ENCODE results near the gene PROCA1.
A peak's percentile ranks its signal among the peaks of the same experiment; 100 is the strongest.
"Not testable (repeated sequence)": the region's sequence is repeated elsewhere in the genome, so short reads cannot be mapped to it uniquely, and the experiment has no call there.

Gene PROCA1

DNA sequence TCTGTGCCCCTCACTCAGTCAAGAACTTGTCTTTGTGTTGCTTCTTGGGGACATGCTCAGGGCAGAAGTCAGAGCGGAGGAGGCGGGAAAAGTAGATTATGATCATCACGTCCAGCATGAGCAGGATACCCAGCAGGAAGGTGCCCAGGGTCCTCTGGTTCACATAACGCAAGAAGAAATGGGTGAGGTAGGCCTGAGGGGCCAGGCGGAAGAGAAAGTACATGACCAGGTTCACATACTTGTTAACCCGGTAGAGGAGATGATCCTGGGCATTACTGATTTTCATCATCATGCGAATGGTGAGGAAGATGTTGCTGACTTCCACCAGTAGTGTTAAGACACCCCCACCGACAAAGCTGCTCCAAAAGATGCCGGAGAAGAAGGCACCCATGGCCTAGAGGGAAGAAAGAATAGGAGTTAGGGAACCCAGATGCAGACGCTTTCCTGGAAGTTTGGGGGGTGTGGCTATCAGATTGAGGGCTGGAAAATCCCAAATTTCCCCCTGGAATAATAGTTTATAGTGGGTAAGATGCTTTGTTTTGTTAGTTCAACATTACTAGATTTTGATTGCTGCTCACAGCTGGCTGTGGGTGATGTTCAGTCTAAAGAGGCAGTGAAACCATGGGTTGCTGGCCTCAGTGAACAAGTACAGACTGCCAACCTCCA lies 12.9 kb upstream of the PROCA1 start:
- no peak for DNase-seq

DNA sequence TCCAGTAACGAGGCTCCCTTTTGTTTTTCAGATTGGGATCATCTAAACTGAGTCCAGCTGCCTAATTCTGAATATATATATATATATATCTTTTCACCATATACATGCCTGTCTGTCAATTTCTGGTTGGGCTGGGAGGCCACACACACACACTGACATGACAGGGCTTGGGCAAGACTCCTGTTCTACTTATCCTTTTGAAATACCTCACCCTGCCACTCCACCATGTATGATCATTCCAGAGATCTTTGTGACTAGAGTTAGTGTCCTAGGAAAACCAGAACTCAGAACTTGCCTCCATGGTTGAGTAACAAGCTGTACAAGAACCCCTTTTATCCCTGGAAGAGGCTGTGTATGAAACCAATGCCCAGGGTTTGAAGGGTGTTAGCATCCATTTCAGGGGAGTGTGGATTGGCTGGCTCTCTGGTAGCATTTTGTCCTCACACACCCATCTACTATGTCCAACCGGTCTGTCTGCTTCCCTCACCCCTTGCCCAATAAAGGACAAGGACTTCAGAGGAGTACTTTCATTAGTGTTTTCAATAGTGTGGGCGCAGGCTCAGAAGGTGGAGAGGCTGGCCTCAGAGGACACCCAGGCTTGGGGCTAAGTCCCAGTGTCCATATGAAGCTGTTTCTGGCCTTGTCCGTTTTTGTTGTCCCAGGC lies 12.3 kb upstream of the PROCA1 start:
- not testable (repeated sequence) for DNase-seq

DNA sequence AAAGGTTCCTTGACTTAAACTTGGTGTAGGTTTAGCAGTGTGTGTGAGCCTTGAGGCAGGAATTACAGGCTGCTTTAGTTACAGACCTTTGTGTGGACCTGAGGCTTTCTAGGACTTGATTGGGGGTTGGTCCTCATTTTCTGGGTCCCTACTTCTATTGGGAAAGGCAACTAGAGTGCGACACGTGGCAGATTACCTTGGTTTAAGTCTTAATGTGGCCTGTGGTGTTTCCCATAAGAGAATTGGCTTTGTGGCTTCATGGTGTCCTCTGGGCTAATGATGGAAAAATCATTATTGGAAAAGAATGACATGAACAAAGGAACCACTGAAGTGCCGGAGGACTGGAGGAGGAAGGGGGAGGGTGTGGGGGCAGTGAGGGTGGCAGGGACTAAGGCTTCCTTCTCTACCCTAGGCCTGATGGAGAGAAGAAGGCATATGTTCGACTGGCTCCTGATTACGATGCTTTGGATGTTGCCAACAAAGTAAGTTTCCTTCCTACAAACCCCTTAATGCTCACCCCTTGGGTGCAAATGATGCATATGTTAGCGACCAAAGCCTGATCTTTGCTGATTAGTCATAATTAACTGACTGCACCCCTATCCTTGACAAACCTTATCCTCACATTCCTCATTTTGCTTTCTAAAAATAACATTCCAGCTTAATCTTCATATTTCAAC lies 11.6 kb upstream of the PROCA1 start:
- DNase-seq: no peak

DNA sequence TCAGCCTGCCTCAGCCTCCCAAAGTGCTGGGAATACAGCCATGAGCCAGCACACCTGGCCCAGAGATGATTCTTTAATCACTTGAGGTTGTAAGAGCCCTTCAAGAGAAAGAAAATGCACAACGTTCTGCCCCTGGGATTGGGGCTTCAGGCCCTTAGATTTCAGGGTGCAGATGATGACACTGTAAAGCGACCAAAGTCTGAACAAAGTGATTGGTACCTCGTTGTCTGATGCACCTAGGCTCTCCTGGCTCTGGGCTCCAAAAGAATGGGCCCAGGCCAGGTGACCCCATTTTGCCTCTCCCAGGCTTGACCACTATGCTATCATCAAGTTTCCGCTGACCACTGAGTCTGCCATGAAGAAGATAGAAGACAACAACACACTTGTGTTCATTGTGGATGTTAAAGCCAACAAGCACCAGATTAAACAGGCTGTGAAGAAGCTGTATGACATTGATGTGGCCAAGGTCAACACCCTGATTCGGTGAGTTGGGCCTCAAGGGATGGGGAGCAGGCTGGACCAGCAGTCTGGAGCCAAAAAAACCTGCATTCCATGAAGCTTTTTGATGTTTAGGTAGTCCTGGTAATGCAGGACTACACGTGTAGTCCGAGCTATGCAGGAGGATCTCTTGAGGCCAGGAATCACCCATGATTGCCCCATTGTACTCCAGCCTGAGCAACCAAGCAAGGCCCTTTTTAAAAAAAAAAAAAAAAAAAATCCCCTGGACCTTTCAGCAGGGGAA lies 10.9 kb upstream of the PROCA1 start:
- DNase-seq: no peak

DNA sequence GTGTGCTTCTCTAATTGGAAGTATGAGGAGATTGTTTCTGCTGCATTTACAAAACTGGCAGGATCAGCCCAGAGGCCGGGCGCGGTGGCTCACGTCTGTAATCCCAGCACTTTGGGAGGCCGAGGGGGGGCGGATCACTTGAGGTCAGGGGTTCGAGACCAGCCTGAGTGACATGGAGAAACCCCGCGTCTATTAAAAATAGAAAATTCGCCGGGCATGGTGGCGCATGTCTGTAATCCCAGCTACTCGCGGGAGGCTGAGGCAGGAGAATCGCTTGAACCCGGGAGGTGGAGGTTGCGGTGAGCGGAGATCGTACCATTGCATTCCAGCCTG lies 9.3 kb upstream of the PROCA1 start:
- DNase-seq: not testable (repeated sequence)

GRCh38 chr17:28720247-28720996 lies 8.7 kb upstream of the PROCA1 start:
- DNase-seq: peak; percentile 23

DNA sequence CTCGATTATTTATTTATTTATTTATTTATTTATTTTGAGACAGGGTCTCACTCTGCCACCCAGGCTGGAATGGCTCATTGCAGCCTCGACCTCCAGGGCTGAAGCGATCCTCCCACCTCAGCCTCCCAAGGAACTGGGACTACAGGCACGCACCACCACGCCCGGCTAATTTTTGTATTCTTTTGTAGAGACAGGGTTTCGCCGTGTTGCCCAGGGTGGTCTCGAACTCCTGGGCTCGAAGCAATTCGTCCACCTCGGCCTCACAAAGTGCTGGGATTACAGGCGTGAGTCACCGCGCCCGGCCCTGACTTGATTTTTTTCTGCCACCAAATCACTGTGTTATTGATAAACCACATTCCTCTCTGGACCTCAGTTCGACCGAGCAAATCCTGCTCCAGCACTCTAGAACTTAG lies 7.3 kb upstream of the PROCA1 start:
- no peak for DNase-seq

DNA sequence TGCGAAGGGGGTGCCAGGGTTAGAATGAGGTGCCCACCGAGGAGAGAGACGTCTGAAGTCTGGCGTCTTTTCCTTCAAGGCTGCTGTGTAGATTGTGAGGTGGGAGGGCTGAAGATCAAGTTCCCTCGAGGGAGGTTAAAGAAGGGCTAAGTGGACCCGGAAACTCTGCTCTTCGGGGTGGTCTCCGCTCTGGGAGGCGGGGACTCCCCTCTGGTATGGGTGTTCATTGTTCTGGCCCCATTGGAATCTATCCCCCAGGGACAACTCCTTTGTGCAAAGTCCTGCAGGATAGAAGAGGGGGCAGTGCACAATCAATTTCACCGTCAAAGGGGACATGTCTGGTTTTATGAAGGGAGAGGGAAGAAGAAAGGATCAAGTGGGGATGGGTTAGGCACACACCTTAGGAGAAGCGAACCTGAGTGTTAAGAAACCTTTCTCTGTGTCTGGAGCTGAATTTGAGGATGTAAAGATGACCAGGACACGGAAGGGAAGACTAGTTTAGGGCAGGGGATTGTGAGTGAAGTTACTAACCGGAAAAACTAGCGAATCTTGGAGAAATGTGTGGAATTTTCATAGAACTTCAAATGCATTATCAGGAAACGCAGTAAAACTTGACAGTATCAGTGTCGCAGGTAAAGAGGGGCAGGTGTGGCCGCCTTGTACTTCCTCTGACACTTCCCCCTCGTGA lies 6.8 kb upstream of the PROCA1 start:
- DNase-seq: no peak

DNA sequence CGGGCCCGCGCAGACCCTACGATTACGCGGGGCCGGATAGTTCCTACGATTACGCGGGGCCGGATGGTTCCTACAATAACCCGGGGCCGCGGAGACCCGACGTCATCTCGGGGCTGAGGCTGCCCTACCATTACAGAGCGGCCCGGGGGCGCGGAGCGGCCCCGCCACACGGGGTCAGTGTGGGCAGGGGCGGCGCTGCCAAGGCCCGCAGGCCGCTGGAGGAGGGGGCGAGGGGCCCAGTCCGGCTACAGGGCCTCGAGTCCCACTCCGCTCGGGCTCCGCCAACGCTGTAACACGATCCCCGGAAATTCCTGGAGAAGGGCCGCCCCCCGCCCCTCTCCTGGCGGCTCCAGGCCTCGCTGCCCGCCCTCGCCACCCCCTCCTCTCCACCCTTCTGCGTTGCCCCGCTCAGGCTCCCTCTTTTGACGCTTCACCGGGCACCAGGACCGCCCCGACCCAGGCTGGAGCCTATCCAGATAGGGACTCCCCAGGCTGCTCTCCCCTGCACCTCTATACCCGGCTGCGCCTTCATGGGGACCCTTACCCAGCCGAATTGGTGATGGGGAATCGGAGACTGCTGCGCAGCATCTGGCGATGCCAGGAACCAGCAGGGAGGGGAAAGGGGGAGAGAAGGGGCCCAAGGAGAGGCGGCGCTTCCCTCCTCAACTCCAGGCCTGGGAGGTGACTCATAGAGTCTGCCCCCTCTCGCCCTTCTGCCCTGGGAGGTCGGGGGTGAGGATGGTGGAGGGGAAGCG lies 6.1 kb upstream of the PROCA1 start, which contains the start of gene RAB34:
RAB34 (minus strand) TSS at position 291 of the 755 bp plus-strand sequence. CDS start 602 bp downstream, outside the sequence.
- DNase-seq: no peak

- DNase-seq: no peak
Measured at GRCh38 chr17:28716740-28717577, 5.3 kb upstream of the PROCA1 start.

DNA sequence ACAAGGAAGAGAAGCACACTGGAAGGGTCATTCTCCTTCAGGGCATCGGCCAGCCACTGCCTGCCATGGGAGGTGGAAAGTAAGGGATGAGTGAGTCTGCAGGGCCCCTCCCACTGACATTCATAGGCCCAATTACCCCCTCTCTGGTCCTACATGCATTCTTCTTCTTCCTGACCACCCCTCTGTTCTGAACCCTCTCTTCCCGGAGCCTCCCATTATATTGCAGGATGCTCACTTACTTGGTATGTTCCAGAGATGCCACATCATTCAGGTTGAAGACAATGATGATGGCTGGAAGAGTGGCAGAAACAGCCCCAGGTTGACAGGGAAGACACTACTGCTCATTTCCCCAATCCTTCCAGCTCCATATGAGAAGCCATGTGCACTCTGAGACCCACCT lies 3.5 kb upstream of the PROCA1 start:
- DNase-seq: no peak

GRCh38 chr17:28714281-28714680 lies 2.6 kb upstream of the PROCA1 start:
- DNase-seq: no peak

DNA sequence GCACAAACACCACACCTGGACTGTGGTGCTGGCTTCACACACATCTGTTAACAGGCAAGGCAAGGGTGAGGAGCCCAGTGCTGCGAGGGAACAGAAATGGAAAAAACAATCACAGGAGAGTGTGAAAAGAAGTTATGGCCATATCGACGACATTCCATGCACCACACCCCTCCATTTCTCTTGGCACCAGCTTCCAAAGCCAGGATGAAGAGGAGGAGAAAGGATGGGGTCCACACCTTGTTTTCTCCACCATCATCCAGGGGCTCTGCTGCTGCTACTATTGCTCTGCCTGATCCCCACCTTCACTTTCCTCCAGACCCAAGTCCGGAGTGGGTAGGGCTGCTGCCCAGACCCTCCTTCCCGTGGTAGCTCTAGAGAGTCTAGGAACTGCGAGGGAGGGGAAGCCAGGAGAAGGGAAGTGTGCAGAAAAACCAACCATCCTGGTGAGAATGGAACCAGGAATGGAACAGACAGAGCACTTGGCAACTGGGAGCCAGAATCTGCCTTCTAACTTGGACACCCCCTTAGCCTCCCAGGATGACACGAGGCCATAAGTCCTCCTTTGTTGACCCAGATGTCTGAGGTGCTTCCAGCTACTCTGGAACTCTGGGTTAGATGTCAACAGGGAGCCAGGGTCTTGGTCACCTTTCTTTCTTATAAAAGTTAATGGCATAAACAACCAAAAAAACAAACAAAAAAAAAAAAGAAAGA lies 1.2 kb upstream of the PROCA1 start:
- DNase-seq: no peak

- DNase-seq: peak; percentile 60
Measured at GRCh38 chr17:28712032-28712704, 480 bp upstream of the PROCA1 start.

DNA sequence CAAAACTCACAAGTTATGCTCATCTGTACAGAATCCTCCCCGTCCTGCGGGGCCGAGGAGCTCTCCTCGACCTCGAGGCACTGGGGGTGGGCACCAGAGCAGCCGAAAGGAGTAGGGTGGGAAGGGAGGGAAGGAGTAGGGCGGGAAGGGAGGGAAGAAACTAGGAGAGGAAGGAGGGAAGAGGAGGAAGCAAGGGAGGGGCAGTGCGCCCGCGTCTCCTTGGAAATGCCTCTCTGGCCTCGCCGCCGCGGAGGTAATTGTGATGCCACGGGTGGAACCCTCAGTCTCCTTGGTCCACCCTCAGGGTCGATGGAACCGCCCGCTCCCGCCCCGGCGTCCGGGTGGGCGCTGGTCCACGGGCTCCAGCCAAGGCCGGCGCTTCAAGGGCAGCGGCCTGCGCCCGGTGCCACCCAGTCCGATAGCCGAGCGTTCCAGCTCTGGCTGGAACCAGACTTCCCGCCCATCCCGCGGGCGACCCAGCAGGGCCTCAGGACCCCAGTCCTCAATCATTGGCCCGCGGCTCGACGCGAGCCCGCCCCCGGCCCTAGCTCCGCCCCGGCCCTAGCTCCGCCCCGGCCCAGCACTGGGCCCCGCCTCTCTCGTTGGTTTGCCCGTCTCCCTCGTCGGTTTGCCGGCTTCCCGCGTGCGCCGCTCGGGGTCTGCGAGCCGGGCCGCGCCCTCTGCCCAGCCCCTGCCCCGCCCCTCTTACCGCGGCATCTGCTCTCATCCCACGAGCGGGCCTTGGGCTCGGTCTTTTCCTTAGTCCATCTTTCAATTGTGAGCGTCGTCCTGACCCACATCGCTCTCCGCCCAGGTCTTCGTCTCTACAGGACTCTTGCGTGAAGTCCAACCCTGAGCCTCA lies 596 bp downstream of the PROCA1 start:
- DNase-seq: peak; percentile 86

DNA sequence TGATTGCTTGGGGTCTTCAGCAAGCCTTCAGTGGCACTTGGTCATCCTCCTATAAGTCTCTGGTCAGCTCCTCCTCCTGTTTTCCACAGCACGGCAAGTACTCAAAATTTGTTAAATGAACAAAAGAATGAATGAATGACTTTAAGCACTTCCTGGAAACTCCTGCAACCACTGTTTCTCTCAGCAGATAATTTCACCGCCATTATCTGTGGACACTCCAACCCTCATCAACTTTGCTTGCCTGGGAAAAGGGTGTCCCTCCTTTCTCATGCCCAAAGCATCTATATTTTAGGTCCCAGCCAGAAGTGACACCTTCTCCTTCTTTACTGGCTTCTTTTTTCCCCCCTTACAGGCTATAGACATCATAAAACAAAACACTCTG lies 4.4 kb downstream of the PROCA1 start:
- no peak for DNase-seq

- no peak for DNase-seq
Measured at GRCh38 chr17:28706471-28707338, 5.0 kb downstream of the PROCA1 start.
